ENCODE measurements around the gene RASGRF1.

- no peak for TF ChIP-seq CTCF (conservative IDR thresholded peaks at IDR 0.05 in 1 of 2, IDR thresholded peaks at IDR 0.05 in 1 of 2; ENCODE audit: low read depth in 1 of 2, low read length in 2 of 2)
- TF ChIP-seq EZH2 (IDR thresholded peaks at IDR 0.05; ENCODE audit: low read length, missing control alignments), result no peak
Observed at GRCh38 chr15:79036323-79036722, 54.3 kb downstream of the RASGRF1 start.
